Pancreas (tissue), 10 donors: ENCODE results near the gene AGAP9. TPM values are rescaled to one million over a fixed set of nuclear protein-coding genes. Genes with fewer than 3 reads are reported as not detected.
"Not testable (repeated sequence)": the region's sequence is repeated elsewhere in the genome, so short reads cannot be mapped to it uniquely, and the experiment has no call there.

Experiments
- ATAC-seq, 4 donors: fragments of 200-7000 bp; cut with Tn5 transposase; one replicate each; pipeline versions ENCODE4 v1.8.0 to v1.9.1; 2020; ENCODE audit warnings: mild to moderate bottlenecking in 4 of 4, moderate library complexity in 4 of 4
- DNase-seq, 6 donors: peaks; one replicate each; pipeline ENCODE4 v3.0.0-alpha.2; 2020
- FAIRE-seq: peaks from 2 replicates; lab custom pipeline; 2012; peaks lifted over from hg19 to GRCh38; lab: Jason Lieb, UNC
- H3K27ac ChIP-seq, 4 donors: fragments of 200-600 bp; sonication (generic); 1 replicate in 3 of 4; 2 replicates in 1 of 4; pipeline versions ENCODE4 v1.5.0 to v1.8.0; 2020
- H3K27me3 ChIP-seq, 4 donors: fragments of 200-600 bp; one replicate each; pipeline ENCODE4 v1.8.0; 2021
- H3K36me3 ChIP-seq, 3 donors: fragments of 200-600 bp; sonication (generic) in 1 of 3; one replicate each; pipeline versions ENCODE4 v1.5.0 to v1.8.0; 2020 to 2021
- H3K4me1 ChIP-seq, 3 donors: fragments of 200-600 bp; one replicate each; pipeline ENCODE4 v1.8.0; 2021
- H3K4me3 ChIP-seq, 4 donors: fragments of 200-600 bp; sonication (generic) in 2 of 4; one replicate each; pipeline versions ENCODE4 v1.5.0 to v1.8.0; 2020 to 2021
- H3K9me3 ChIP-seq, 4 donors: fragments of 200-600 bp; one replicate each; pipeline ENCODE4 v1.8.0; 2021
- CTCF ChIP-seq, 4 donors: fragments of 200-600 bp; sonication (generic) in 3 of 4; IDR thresholded peaks; one replicate each; pipeline versions ENCODE4 v1.5.0 to v1.8.0; 2021; ENCODE audit warnings: antibody characterized with exemption in 4 of 4
- WGBS, 2 donors: extraction: QIAGEN DNeasy Blood & Tissue Kit; methylation state at CpG; one replicate each; pipeline ENCODE4 v1.1.7; 2013; 5-methylcytosine and 5-hydroxymethylcytosine counted together
- intact Hi-C, 3 donors: fragments of 100-400 bp; cut with DNase I; formaldehyde crosslinking; loops; one replicate each; pipeline versions ENCODE4 v1.11.1 to v1.14.2; 2022
- polyA plus RNA-seq, 2 donors: library from polyadenylated mRNA; stranded (reverse); fragments of 200-250 nt; gene quantifications; one replicate each; pipeline ENCODE4 v1.2.3, GENCODE V29; 2013
- total RNA-seq, 6 donors: library from RNA; stranded (reverse); fragmentation: NEBNext Ultra II Directional in 4 of 6; extraction: Animal tissue kit (Norgen Biotek cat#: 25700) in 4 of 6; gene quantifications; one replicate each; pipeline versions ENCODE4 v1.2.1 to v1.2.4, GENCODE V29; 2021 to 2023
- donor health status: healthy with polysubstance abuse.
- donor health status: DM: no; HTN: no; CAD: no; lungs with moderate emphysema.
- donor health status: DM: no; HTN: no; CAD: no.
- donor health status: control.
- donor health status: control.
- donor health status: Bipolar disorder and iron deficiency.
- donor health status: DM: yes; HTN: yes; CAD: no.
- donor health status: DM: no; HTN: no; CAD: no.
- donor health status: DM: no; HTN: no; CAD: no.
- donor health status: DM: yes; HTN: yes; CAD: no.

Gene AGAP9
- total and polyA plus RNA-seq, 8 donors, result 3.8 to 35.7 (median 8.6) TPM

GRCh38 chr10:47457826-47458225 lies 65.6 kb downstream of the AGAP9 start:
- no peaks in the 10 kb centered on the region for H3K36me3 ChIP-seq
- DNase-seq, result no peak
- no peak for TF ChIP-seq CTCF (IDR thresholded peaks at IDR 0.05)
- ATAC-seq, result no peak
- FAIRE-seq, result no peak
- H3K4me3 ChIP-seq, result no peak overlapping the region
- no peaks in the 10 kb centered on the region for H3K27me3 ChIP-seq
- 92 to 100% methylated on average over 1 of the region's 1 CpG for WGBS, 2 donors
- H3K9me3 ChIP-seq, result no peaks in the 10 kb centered on the region
- intact Hi-C loops, result no loop called here
- no peaks in the 10 kb centered on the region for H3K4me1 ChIP-seq
- no peak overlapping the region for H3K27ac ChIP-seq

GRCh38 chr10:47457528-47457820 lies 66.0 kb downstream of the AGAP9 start:
- ATAC-seq, result no peak
- Histone ChIP-seq H3K4me1 (no peaks in the 10 kb centered on the region), H3K27ac (no peak overlapping the region), H3K9me3 (no peaks in the 10 kb centered on the region), H3K27me3 (no peaks in the 10 kb centered on the region), H3K4me3 (no peak overlapping the region), H3K36me3 (no peaks in the 10 kb centered on the region)
- WGBS, 2 donors, result 97 to 100% methylated on average over 1 of the region's 1 CpG
- TF ChIP-seq CTCF (IDR thresholded peaks at IDR 0.05), result no peak
- FAIRE-seq, result no peak
- intact Hi-C loops, result no loop called here
- no peak for DNase-seq

DNA sequence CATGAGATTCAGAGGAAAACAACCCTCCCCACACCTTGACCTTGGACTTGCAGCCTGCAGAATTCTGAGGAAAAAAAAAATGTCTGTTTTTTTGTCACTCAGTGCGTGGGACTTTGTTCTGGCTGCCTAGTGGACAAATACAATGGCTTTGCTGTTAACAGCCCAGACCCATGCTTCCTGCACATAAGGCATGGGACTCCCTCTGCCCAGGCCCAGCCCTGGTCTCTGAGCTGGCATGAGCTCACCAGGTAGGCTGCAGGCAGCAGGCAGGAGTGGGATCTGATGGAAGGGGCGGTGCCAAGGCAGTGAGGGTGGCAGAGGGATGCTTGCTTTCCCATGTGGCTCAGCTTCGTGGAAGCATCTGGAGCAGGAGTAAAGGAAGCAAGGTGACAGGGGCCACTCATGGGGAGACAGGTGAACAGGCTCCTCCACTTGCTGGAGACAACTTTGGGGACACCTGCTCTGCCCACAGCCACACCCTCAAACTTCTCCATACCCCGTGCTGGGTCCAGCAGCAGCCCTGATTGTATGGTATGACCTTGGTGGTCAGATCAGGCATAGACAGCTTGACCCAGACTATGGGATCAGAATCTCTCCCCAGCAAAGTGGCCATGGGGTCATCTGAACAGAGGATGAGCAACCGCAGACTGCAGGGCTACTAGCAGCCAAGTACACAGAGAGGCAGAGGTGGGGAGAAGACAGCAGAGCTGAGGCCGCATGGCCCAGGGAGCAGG lies 66.5 kb downstream of the AGAP9 start:
- no peaks in the 10 kb centered on the region for H3K27me3 ChIP-seq
- FAIRE-seq, result no peak
- no peak overlapping the region for H3K27ac ChIP-seq
- H3K36me3 ChIP-seq, result no peaks in the 10 kb centered on the region
- TF ChIP-seq CTCF (IDR thresholded peaks at IDR 0.05), result no peak
- DNase-seq, result no peak
- no peaks in the 10 kb centered on the region for H3K4me1 ChIP-seq
- no peaks in the 10 kb centered on the region for H3K9me3 ChIP-seq
- no peak overlapping the region for H3K4me3 ChIP-seq
- 64 to 67% methylated on average over 6 of the region's 6 CpGs for WGBS, 2 donors
- intact Hi-C loops, result no loop called here
- ATAC-seq, result peak in 2 of 4 donors; percentile 18 to 25

- TF ChIP-seq CTCF (IDR thresholded peaks at IDR 0.05), result no peak
- Histone ChIP-seq H3K36me3 (no peaks in the 10 kb centered on the region), H3K4me1 (no peaks in the 10 kb centered on the region), H3K9me3 (no peaks in the 10 kb centered on the region), H3K27ac (no peak overlapping the region), H3K27me3 (no peaks in the 10 kb centered on the region), H3K4me3 (no peak overlapping the region)
- FAIRE-seq (no peak), DNase-seq (no peak), ATAC-seq (no peak)
- WGBS, 2 donors, result 73 to 85% methylated on average over 8 of the region's 8 CpGs
- intact Hi-C loops, result no loop called here
Observed at GRCh38 chr10:47456079-47456785, 67.2 kb downstream of the AGAP9 start.

- H3K36me3 ChIP-seq, H3K27ac ChIP-seq, FAIRE-seq, intact Hi-C loops, H3K27me3 ChIP-seq, H3K4me3 ChIP-seq, H3K4me1 ChIP-seq, H3K9me3 ChIP-seq, ATAC-seq, DNase-seq: not testable (repeated sequence)
- 78 to 79% methylated on average over 9 of the region's 9 CpGs for WGBS, 2 donors
Observed at GRCh38 chr10:47455350-47456078, 67.9 kb downstream of the AGAP9 start.
